ENCODE results near the gene BARX1. TPM values are rescaled to one million over a fixed set of nuclear protein-coding genes. Genes with fewer than 3 reads are reported as not detected.
A peak's percentile ranks its signal among the peaks of the same experiment; 100 is the strongest.

Gene BARX1
- total and polyA plus RNA-seq, 7 donors, result not detected

- 10 to 15% (median 11%) methylated on average over 5 of the region's 5 CpGs for WGBS, 3 donors
- H3K27me3 ChIP-seq (ENCODE audit: insufficient read depth in 3 of 3, low read length in 2 of 3), result peaks cover 0 to 84% (median 42%) of the 10 kb centered on the region in 3 donors
- no peak overlapping the region for H3K27ac ChIP-seq
- H3K36me3 ChIP-seq (ENCODE audit: insufficient read depth in 1 of 2, low read depth in 1 of 2), result no peaks in the 10 kb centered on the region
- DNase-seq (no peak), ATAC-seq (no peak)
- peaks cover 18% of the 10 kb centered on the region for H3K4me1 ChIP-seq
- peak overlapping the region; percentile 54 for H3K4me3 ChIP-seq
- H3K9me3 ChIP-seq, result no peaks in the 10 kb centered on the region
- TF ChIP-seq, protein P1, sequence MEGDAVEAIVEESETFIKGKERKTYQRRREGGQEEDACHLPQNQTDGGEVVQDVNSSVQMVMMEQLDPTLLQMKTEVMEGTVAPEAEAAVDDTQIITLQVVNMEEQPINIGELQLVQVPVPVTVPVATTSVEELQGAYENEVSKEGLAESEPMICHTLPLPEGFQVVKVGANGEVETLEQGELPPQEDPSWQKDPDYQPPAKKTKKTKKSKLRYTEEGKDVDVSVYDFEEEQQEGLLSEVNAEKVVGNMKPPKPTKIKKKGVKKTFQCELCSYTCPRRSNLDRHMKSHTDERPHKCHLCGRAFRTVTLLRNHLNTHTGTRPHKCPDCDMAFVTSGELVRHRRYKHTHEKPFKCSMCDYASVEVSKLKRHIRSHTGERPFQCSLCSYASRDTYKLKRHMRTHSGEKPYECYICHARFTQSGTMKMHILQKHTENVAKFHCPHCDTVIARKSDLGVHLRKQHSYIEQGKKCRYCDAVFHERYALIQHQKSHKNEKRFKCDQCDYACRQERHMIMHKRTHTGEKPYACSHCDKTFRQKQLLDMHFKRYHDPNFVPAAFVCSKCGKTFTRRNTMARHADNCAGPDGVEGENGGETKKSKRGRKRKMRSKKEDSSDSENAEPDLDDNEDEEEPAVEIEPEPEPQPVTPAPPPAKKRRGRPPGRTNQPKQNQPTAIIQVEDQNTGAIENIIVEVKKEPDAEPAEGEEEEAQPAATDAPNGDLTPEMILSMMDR (IDR thresholded peaks at IDR 0.05), result no peak
- intact Hi-C loops (cut with DNase I), result no loop called here
These were observed 8.8 kb downstream of the BARX1 start for GRCh38 chr9:93946338-93946712.

DNA sequence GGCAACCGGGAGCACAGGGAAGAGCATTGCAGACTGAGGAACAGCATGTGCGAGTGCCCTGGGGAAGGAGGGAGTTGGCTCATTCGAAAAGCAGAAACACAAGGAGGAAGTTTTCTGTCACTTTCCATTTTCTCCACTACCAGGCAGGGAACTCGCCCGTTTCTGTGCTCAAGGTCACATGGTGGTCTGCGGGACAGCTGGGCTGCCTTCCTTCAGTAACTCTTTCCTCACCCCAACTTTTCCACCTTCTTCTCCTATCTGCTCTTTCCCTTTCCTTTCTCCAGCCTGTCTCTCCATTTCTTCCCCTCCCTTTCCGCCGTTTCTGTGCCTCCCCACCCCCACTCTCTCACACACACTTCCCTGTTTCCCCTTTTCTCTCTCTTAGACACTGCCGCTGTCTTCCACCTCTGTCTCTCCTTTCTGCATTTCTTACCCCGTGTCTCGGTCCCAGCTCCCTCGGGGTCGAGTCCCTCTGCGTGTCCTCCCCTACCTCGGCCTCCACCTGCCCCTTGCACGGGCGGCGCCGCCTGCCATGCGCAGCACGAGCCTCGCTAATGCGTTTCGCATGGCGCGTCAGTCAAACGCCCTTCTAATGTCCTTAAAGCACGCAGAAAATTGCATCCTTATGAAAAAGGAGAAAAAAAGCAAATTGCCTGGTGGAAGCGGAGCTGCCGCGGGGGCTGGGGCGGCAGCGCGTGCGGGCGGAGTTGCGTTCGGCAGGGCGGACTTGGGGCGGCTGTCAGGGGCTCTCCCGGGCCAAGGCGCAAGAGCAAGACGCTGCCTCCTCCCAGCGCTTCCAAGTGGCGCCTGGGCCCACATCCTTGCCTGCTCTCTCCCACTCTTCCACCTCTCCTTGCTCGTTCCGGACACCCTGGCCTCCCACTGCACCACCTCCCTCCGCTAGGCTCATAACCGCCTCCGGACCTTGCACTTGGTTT, 9.5 kb downstream of the BARX1 start:
- Histone ChIP-seq H3K27ac (no peak overlapping the region), H3K27me3 (ENCODE audit: insufficient read depth in 3 of 3, low read length in 2 of 3) (peaks cover 0 to 78% (median 36%) of the 10 kb centered on the region in 3 donors), H3K4me1 (peaks cover 12% of the 10 kb centered on the region), H3K4me3 (peak overlapping the region; percentile 54), H3K9me3 (no peaks in the 10 kb centered on the region), H3K36me3 (ENCODE audit: insufficient read depth in 1 of 2, low read depth in 1 of 2) (no peaks in the 10 kb centered on the region)
- 4% methylated on average over 48 to 50 of the region's 50 CpGs for WGBS, 3 donors
- no peak for DNase-seq
- intact Hi-C loops (cut with DNase I), result no loop called here
- ATAC-seq, result no peak
- TF ChIP-seq, protein P1 (IDR thresholded peaks at IDR 0.05), result no peak

- TF ChIP-seq, protein P1 (IDR thresholded peaks at IDR 0.05), result no peak
- peaks cover 0 to 70% (median 25%) of the 10 kb centered on the region in 3 donors for H3K27me3 ChIP-seq (ENCODE audit: insufficient read depth in 3 of 3, low read length in 2 of 3)
These were observed 11.1 kb downstream of the BARX1 start for GRCh38 chr9:93944011-93944410.

DNA sequence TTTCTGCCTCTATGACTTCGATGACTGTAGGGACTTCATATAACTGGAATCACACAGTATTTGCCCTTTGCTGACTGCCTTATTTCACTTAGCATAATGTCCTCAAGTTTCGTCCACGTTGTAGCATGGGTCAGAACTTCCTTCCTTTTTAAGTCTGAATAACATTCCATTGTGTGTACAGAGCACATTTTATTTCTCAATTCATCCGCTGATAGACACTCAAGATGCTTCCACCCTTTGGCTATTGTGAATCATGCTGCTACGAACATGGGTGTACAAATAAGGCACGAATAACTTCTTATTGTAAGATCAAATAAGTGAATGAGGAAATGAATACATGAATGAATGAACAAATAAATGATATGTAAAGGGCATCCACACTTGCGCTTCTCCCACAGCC, 13.0 kb downstream of the BARX1 start:
- no peak overlapping the region for H3K27ac ChIP-seq
- ATAC-seq, result no peak
- 74 to 77% (median 76%) methylated on average over 7 of the region's 7 CpGs for WGBS, 3 donors
- no peaks in the 10 kb centered on the region for H3K36me3 ChIP-seq (ENCODE audit: insufficient read depth in 1 of 2, low read depth in 1 of 2)
- TF ChIP-seq, protein P1 (IDR thresholded peaks at IDR 0.05), result no peak
- DNase-seq, result no peak
- peaks cover 7% of the 10 kb centered on the region for H3K4me1 ChIP-seq
- no peak overlapping the region for H3K4me3 ChIP-seq
- H3K9me3 ChIP-seq, result no peaks in the 10 kb centered on the region
- peaks cover 0 to 53% (median 11%) of the 10 kb centered on the region in 3 donors for H3K27me3 ChIP-seq (ENCODE audit: insufficient read depth in 3 of 3, low read length in 2 of 3)
- intact Hi-C loops (cut with DNase I), result no loop called here

More at GRCh38 chr9:93944011-93944410, 11.1 kb downstream of the BARX1 start:
- 69 to 78% (median 76%) methylated on average over 4 of the region's 4 CpGs for WGBS, 3 donors
- Histone ChIP-seq H3K36me3 (ENCODE audit: insufficient read depth in 1 of 2, low read depth in 1 of 2) (no peaks in the 10 kb centered on the region), H3K4me3 (no peak overlapping the region), H3K4me1 (peaks cover 11% of the 10 kb centered on the region), H3K9me3 (no peaks in the 10 kb centered on the region), H3K27ac (no peak overlapping the region)
- DNase-seq (no peak), ATAC-seq (no peak)
- intact Hi-C loops (cut with DNase I), result no loop called here
